HG02840 (cell line): Measurements from ENCODE around the gene NTHL1.

Experiments
- ATAC-seq: cut with Tn5 transposase; IDR thresholded peaks from one replicate; pipeline ENCODE4 v1.9.1; 2021; ENCODE audit warnings: mild to moderate bottlenecking, moderate library complexity, moderate number of reproducible peaks; ENCODE audit not compliant: unreplicated experiment, low FRiP score

Gene NTHL1

GRCh38 chr16:2031081-2031577, 16.5 kb downstream of the NTHL1 start:
- no peak for ATAC-seq

- no peak for ATAC-seq
Observed at GRCh38 chr16:2030036-2030435, 17.6 kb downstream of the NTHL1 start.

- no peak for ATAC-seq
Observed at GRCh38 chr16:2029350-2029749, 18.3 kb downstream of the NTHL1 start.

- ATAC-seq = no peak
Observed at GRCh38 chr16:2028620-2029220, 18.9 kb downstream of the NTHL1 start.

GRCh38 chr16:2028146-2028545, 19.5 kb downstream of the NTHL1 start:
- ATAC-seq = no peak

- ATAC-seq = no peak
Observed at GRCh38 chr16:2027024-2028010, 20.3 kb downstream of the NTHL1 start.

- no peak for ATAC-seq
Observed at GRCh38 chr16:2026461-2027023, 21.1 kb downstream of the NTHL1 start, which contains the start of gene NHERF2. Gene NHERF2, plus strand, starts transcription at chr16:2026902. Its CDS starts 104 bp downstream, at chr16:2027006.

- no peak for ATAC-seq
Observed at GRCh38 chr16:2025878-2026460, 21.7 kb downstream of the NTHL1 start.

GRCh38 chr16:2025251-2025650, 22.4 kb downstream of the NTHL1 start:
- no peak for ATAC-seq

GRCh38 chr16:2024032-2024420, 23.6 kb downstream of the NTHL1 start:
- ATAC-seq = no peak

GRCh38 chr16:2023092-2024031, 24.3 kb downstream of the NTHL1 start:
- ATAC-seq = peak; percentile 81

- ATAC-seq = peak; percentile 9
Observed at GRCh38 chr16:2022723-2023091, 24.9 kb downstream of the NTHL1 start.

GRCh38 chr16:2019921-2020831, 27.5 kb downstream of the NTHL1 start:
- no peak for ATAC-seq

- ATAC-seq = no peak
Observed at GRCh38 chr16:2019518-2019920, 28.1 kb downstream of the NTHL1 start, which contains the start of gene NPW. Gene NPW, plus strand, starts transcription at chr16:2019785.

- no peak for ATAC-seq
Observed at GRCh38 chr16:2016407-2016922, 31.2 kb downstream of the NTHL1 start.

- no peak for ATAC-seq
Observed at GRCh38 chr16:2015947-2016208, 31.8 kb downstream of the NTHL1 start.

GRCh38 chr16:2015117-2015946, 32.3 kb downstream of the NTHL1 start:
- ATAC-seq = no peak

- ATAC-seq = no peak
Observed at GRCh38 chr16:2013527-2013926, 34.1 kb downstream of the NTHL1 start.
